Prostate gland (tissue), 2 donors: Measurements from ENCODE around the gene SLC6A2. TPM values are rescaled to one million over a fixed set of nuclear protein-coding genes. Genes with fewer than 3 reads are reported as not detected.

Experiments used
- DNase-seq: peaks from one replicate; pipeline ENCODE4 v3.0.0-alpha.2; 2019; ENCODE audit warnings: low spot score
- H3K27ac ChIP-seq, 2 donors: fragments of 200-600 bp; sonication (generic); 2 replicates each; pipeline ENCODE4 v1.5.1; 2017 to 2019
- H3K27me3 ChIP-seq: fragments of 200-600 bp; sonication (generic); replicated peaks from 2 replicates; pipeline ENCODE4 v1.5.1; 2019; ENCODE audit not compliant: insufficient read depth
- H3K36me3 ChIP-seq, 2 donors: fragments of 200-600 bp; sonication (generic); 1 replicate in 1 of 2; 2 replicates in 1 of 2; pipeline versions ENCODE4 v1.5.1 to v1.8.1; 2017 to 2019
- H3K4me1 ChIP-seq: fragments of 200-600 bp; sonication (generic); replicated peaks from 2 replicates; pipeline ENCODE4 v1.5.1; 2019
- H3K4me3 ChIP-seq, 2 donors: fragments of 200-600 bp; sonication (generic); 2 replicates each; pipeline ENCODE4 v1.5.1; 2017 to 2019
- H3K9me3 ChIP-seq: fragments of 200-600 bp; sonication (generic); 2 replicates; pipeline ENCODE4 v1.5.1; 2017
- CTCF ChIP-seq, 4 experiments: fragments of 200-600 bp in 2 of 4; fragments of 450-650 bp in 2 of 4; sonication (generic) in 2 of 4; IDR thresholded peaks; 1 replicate in 3 of 4; 2 replicates in 1 of 4; pipeline ENCODE4 v1.5.1; 2016 to 2019; ENCODE audit warnings: antibody characterized with exemption in 4 of 4, mild to moderate bottlenecking in 2 of 4, moderate library complexity in 2 of 4
- POLR2A ChIP-seq: fragments of 450-650 bp; IDR thresholded peaks from one replicate; pipeline ENCODE4 v1.6.1; 2016; ENCODE audit warnings: antibody characterized with exemption, mild to moderate bottlenecking
- POLR2AphosphoS5 ChIP-seq: sonication (generic); formaldehyde crosslinking; IDR thresholded peaks from one replicate; pipeline ENCODE4 v1.6.1; 2017; ENCODE audit warnings: antibody characterized with exemption
- WGBS: methylation state at CpG from one replicate; pipeline ENCODE4 v1.1.5; 2018; 5-methylcytosine and 5-hydroxymethylcytosine counted together
- intact Hi-C: fragments of 100-400 bp; cut with DNase I; formaldehyde crosslinking; loops from one replicate; pipeline ENCODE4 v1.14.2; 2022
- total RNA-seq, 2 donors: library from RNA; depleted of rRNA; stranded (reverse); fragments of >200 nt; gene quantifications; one replicate each; pipeline ENCODE4 v1.1.0, GENCODE V29; 2016

SLC6A2 gene
- total RNA-seq, 2 donors from 2014 or later = 0.32 to 2.6 TPM

GRCh38 chr16:55734665-55735064, 78.9 kb downstream of the SLC6A2 start:
- TF ChIP-seq CTCF (IDR thresholded peaks at IDR 0.05) = no peak
- TF ChIP-seq POLR2AphosphoS5 = no peak
- TF ChIP-seq POLR2A = no peak
- 90% methylated on average over 2 of the region's 2 CpGs for WGBS
- intact Hi-C loops = no loop called here

DNA sequence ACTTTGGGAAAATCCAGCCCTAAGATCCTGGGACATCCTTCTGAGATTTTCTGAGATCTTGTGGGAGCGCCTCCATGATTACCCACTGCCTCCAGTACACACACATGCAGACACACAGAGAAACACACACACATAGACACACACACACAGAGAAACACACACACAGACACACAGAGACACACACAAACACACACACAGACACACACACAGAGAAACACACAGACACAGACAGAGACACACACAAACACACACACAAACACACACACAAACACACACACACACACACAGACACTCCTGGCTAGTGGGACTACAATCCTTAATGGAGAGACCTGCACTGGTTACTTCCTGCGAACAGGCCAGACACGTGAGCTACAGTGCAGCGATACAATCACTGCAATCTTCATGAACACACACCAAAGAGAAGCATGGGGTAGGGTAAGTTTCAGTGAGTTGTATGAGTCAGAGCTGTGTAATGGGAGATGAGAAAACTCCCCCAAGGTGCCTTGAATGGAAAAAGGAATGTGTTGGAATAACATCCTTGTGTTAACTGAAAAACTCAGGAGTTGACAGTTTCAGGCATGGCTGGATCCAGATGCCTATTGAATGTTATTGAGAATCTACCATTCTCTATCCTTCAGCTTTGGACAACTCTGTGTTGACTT, 79.5 kb downstream of the SLC6A2 start:
- WGBS = 92% methylated on average over 4 of the region's 4 CpGs
- Histone ChIP-seq H3K36me3 (no peaks in the 10 kb centered on the region), H3K4me3 (no peak overlapping the region), H3K4me1 (no peaks in the 10 kb centered on the region), H3K27ac (no peak overlapping the region), H3K9me3 (no peaks in the 10 kb centered on the region), H3K27me3 (no peaks in the 10 kb centered on the region)
- TF ChIP-seq POLR2A (no peak), CTCF (IDR thresholded peaks at IDR 0.05) (no peak), POLR2AphosphoS5 (no peak)
- intact Hi-C loops = no loop called here
- DNase-seq = no peak

More at GRCh38 chr16:55734665-55735064, 78.9 kb downstream of the SLC6A2 start:
- DNase-seq = no peak
- Histone ChIP-seq H3K9me3 (no peaks in the 10 kb centered on the region), H3K27ac (no peak overlapping the region), H3K27me3 (no peaks in the 10 kb centered on the region), H3K4me3 (no peak overlapping the region), H3K36me3 (no peaks in the 10 kb centered on the region), H3K4me1 (no peaks in the 10 kb centered on the region)

- no peak for DNase-seq
- Histone ChIP-seq H3K4me1 (no peaks in the 10 kb centered on the region), H3K4me3 (no peak overlapping the region), H3K27me3 (no peaks in the 10 kb centered on the region), H3K27ac (no peak overlapping the region), H3K36me3 (no peaks in the 10 kb centered on the region), H3K9me3 (no peaks in the 10 kb centered on the region)
- intact Hi-C loops = no loop called here
- WGBS = 55% methylated on average over 4 of the region's 4 CpGs
- TF ChIP-seq CTCF (IDR thresholded peaks at IDR 0.05) (no peak), POLR2AphosphoS5 (no peak), POLR2A (no peak)
Observed at GRCh38 chr16:55736671-55737070, 80.9 kb downstream of the SLC6A2 start.

DNA sequence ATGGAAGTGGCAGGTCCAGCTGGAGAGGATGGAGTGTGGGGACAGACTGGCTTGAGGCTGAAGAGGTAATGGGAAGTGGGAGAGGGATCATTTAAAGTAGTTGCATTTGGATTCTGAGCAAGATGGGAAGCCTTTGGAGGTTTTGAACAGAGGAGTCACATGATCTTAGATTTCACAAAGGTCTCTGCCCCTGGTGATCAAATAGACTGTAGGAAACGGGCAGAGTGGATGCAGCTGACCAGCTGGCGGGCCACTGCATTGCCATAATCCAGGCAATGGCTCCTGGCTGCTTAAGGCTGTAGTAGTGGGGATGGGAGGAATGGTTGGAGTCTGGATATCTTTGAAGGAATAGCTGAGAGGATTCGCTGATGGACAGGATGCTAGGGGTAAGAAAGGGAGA, 81.5 kb downstream of the SLC6A2 start:
- WGBS = 77% methylated on average over 3 of the region's 3 CpGs

More for the DNA sequence above, 81.5 kb downstream of the SLC6A2 start:
- Histone ChIP-seq H3K4me1 (no peaks in the 10 kb centered on the region), H3K27me3 (no peaks in the 10 kb centered on the region), H3K36me3 (no peaks in the 10 kb centered on the region), H3K27ac (no peak overlapping the region), H3K9me3 (no peaks in the 10 kb centered on the region), H3K4me3 (no peak overlapping the region)
- intact Hi-C loops = no loop called here
- no peak for TF ChIP-seq CTCF (IDR thresholded peaks at IDR 0.05)
- no peak for TF ChIP-seq POLR2A
- no peak for TF ChIP-seq POLR2AphosphoS5
- no peak for DNase-seq
